ENCODE measurements around the gene HES1.

HES1 gene

DNA sequence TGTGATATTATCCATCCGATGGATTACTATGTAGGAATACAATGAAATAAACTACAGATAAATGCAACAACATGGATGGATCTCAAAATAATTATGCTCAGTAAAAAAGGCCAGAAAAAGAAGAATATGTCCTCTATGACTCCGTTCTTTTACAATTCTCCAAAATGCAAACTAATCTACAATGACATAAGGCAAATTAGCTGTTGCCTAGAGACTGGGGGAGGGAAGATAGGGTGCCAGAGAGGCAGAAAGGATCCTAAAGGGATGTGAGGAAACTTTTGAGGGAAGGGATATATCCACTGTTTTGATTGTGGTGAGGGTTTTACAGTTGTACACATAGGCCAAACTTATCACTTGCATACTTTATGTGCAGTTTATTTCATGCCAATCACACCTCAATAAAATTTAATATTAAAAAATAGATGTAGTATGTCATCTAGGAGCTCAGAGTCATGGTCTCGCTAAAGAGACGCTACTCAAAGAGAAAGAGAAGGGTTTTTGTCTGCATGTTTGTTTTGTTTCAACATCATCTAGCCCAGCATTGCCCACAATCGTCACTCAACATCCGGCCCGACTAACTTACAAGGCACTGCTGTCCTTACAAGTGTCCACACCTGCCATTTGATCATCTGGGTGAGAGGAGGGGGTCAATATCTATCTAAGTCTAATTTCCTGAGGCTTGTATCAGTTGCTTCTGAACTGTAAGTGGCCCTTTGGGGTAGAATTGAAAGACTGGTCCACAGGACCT lies 29.5 kb downstream of the HES1 start:
- in situ Hi-C loops (cut with MboI; ENCODE audit: low sequenced_read_pairs): no loop called here

DNA sequence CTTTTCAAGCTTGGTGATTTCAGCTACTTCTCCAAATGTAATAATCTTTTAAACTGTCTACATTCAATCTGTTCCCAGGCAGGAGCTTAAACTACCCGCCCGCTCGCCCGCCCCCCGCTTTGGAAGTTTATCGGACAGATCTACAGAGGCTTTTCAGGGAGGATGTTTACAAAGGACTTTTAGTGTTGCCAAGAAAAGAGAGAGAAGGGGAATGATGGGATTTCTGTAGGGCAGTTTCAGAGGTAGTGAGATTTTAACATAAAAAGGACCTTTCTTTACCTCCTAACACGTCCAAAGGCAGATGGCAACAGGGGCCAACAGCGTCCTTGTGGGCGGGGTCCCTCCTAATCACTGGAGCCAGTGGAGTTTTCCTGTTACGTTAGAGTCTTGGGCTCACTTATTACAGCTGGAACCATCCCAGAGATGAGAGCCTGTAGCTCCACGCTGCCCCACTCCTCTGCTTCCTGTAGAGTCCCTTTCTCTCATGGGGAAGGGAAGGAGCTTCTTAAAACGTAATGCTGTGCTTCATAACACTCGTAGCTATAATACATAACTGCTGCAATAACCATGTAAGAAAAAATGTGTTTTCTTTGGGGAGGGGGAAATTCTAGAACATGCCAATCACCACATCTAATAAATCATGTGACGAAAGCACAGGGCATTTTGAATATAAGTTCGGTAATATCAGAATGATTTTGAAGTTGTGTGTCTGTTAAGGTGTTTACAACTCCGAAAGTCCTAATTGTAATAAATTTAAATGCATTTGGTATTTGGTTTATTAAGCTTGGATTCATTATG lies 30.9 kb downstream of the HES1 start:
- in situ Hi-C loops (cut with MboI; ENCODE audit: low sequenced_read_pairs): no loop called here

DNA sequence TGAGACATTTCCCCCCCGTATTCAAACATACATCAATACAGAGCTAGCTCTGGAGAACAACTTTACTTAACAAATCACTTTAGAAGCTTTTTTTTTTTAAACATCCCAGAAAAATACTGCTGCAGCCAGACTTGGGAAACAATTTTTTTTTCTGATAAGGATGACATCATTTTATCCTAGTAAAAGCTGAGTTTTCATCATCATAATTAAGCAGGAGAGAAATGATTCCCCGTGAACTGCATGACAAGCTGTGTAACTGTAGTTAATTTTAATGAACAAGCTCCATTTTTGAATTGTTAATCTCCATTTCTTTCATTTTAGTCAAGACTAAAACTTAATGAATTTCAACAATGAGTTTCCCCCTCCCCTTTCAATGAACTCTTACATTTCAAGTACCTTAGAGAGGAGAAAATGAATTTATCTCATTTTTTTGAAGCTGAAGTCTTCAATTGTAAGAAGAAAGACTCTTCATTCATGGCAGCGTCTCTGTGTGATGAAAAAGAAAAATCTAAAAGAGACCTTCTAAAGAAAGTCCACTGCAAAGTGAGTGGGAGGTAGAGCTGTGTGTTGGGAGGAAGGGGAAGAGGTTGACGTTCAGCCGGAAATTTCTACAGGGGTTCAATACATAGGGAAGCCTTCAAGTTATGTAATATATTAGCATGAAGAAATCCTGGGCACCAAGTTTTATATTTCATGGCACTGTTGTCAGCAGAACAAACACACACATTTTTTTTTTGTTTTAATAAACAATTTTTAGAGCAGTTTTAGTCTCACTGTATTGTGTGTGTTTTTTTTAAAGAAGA lies 31.7 kb downstream of the HES1 start:
- in situ Hi-C loops (cut with MboI; ENCODE audit: low sequenced_read_pairs): no loop called here

DNA sequence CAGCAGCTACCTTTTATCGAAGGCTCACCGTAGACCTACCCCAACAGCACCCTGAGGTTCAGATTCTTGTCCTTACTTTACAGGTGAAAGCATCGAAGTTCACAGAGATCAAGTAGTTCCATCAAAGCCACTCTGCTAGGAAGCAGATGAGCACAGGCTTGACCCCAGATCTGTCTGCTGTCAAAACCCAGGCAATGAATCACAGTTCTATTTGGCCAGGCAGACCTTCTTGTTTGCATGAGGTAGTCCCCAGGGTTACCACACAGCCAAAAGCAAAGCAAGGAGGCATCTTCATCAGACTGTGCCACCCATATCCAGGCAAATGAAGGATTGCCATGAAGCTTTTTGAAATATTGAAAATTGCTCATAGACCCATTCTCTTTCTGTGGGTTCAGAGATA lies 33.0 kb downstream of the HES1 start:
- in situ Hi-C loops (cut with MboI; ENCODE audit: low sequenced_read_pairs): no loop called here

DNA sequence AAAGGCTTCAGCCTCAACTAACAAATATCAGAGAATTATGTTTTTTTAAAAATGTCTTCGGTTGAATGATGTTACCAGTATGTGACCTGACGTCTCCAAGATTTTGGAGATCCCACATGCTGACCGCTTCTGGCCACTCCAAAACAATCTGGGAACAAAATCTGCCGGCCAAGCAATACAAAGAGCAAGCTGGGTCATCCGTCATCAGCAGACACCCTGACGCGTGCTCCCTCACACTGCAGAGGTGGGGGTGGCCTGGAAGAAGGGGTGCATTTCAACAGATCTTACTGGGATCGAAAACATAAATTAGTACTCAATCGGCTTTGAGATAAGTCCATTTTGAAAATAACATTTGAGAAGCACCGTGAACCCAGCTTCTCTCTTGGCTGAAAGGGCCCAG lies 33.6 kb downstream of the HES1 start:
- in situ Hi-C loops (cut with MboI; ENCODE audit: low sequenced_read_pairs): no loop called here

DNA sequence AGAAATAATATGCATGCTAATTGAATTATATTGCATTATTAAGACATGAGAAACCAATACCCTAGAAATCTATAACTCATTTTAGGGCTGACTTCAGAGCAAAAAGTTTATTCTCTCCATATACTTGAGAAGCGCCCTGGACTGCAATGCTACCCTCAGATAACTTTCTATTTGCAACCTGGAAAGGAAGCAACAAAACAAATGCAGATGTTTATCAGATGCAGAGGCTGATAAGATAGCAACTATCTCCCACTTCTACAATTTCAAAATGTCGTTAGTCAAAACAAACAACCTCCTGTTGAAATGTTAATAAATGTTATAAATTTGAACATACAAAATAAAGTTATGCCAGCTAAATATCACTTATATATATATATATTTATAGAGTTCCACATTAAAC lies 34.8 kb downstream of the HES1 start:
- in situ Hi-C loops (cut with MboI; ENCODE audit: low sequenced_read_pairs): no loop called here

DNA sequence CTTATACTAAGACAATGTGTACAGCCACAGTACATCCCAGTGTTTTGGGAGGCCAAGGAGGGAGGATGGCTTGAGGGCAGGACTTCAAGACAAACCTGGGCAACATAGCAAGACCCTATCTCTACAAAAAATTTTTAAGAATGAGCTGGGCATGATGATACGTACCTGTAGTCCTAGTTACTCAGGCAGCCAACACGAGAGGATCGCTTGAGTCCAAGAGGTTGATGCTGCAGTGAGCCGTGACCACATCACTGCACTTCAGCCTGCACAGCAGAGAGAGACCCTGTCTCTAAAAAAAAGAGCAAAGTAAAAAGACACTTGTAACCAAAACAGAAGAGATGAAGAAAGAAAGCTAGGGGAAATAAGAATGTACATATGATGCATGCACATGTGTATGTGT lies 38.5 kb downstream of the HES1 start:
- in situ Hi-C loops (cut with MboI; ENCODE audit: low sequenced_read_pairs): no loop called here

DNA sequence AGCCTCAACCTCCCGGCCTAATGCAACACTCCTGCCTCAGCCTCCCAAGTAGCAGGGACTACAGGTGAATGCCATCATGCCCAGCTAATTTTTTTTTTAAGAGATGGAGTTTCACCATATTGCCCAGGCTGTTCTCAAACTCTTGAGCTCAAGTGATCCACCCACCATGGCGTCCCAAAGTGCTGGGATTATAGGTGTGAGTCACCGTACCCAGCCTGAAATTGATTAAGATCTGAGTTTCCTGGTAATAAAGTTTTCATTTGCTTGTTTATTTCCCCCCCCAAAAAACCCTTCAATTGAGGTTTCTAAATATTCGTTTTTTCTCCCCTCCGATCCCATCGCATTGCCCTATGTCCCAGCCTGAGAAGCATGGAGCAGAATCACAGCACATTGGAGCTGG lies 39.0 kb downstream of the HES1 start:
- in situ Hi-C loops (cut with MboI; ENCODE audit: low sequenced_read_pairs): no loop called here

DNA sequence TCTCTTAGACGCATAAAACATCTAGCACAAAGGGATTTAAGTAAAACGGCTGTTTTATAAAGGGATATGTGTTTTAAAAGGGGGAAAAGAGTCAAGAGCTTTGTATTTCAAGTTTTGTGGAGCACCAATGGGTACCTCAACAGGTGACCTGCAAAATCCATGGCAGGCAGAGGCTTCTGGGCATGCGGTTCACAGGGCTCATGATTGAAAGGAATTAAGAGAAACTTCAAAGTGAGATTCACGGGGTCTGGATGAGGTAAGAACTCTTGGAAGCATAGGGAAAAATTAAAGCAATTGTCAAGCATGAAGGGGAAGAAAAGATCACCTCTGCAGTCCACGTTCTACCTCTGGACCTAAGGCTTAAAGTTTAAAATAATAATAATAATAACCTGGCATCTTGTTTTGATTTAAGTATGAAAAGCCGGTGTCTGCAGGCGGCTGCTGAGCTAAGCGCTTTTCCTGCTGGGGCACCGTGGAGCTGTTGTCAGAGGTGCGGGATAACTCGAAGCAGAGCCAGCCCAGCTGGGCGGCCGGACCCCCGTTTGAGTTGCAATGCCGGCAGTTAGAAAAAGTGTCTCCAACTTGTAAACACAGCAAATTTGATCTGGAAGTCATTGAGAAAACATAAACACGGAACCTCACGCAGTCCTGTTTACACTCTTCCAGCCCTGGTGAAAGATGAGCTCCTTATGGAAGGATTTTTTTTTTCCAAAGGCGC lies 40.5 kb downstream of the HES1 start:
- in situ Hi-C loops (cut with MboI; ENCODE audit: low sequenced_read_pairs): no loop called here

DNA sequence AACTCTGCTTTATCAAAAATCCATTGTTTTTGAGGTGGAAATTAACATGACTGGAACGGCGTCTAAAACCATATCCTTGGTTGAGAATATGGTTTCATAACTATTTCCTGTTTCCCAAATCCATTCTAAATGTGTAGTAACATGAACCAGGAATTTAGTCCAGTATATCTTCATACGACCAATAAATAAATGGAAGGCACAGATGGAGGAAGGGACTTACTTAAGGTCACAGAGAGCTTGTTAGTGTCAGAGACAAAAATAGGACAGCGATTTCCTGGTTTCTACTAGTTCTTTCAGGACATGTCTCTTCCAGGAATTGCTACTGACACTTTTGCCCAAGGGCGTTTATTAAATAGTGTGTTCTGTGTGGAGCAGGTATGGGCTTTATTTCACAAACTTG lies 41.2 kb downstream of the HES1 start:
- in situ Hi-C loops (cut with MboI; ENCODE audit: low sequenced_read_pairs): no loop called here

DNA sequence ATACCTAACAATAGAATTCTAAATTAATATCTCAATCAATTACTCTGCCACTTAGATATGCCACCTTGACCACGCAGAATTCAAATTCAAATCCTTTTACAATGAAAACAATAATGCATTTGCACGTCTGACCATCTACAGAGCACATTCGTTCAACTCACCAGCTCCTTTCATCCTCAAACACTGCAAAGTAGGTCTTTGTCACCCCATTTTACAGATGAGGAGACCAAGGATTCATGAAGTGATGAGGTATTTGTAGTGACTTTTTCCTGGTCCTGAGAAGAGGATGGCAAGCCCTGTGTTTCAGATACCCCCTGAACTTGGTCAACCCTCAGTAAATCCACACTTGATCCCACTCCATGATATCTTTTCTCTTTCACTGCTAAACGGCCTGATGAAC lies 42.2 kb downstream of the HES1 start:
- in situ Hi-C loops (cut with MboI; ENCODE audit: low sequenced_read_pairs): no loop called here

DNA sequence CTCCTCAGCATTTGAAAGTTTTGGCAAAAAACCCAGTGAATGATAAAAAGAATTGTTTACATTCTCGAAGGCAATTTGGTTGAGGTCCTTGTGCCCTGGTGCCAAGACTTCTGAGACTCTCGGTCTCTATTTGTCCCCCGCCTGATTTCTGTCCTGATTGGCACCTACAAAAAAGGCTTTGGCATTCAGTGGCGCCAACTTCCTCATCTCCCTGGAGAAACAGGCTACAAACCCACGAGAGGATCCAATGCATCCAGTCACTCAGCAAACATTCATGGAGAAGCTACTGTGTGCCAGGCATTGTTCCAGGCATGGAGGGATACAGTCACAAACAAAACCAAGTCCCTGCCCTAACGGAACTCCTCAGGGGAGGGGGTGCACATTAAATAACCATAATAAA lies 42.7 kb downstream of the HES1 start:
- in situ Hi-C loops (cut with MboI; ENCODE audit: low sequenced_read_pairs): no loop called here

DNA sequence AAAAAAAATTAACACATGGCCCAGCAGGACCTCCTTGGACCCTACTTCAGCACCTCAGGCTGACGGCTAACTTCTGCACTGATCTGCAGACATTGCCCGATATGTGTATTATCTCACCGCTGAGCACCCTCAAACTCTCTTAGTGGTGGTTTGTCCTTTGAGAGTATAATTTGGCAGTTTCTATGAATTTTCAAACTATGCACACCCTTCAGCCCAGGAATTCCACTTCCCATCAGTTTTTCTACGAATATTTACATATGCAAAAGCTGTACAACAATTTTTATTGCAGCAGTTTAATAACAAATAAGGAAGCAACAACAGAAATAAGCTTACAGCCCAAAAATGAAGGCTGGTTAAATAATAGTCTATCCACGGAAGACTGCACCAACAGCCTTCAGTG lies 44.6 kb downstream of the HES1 start:
- in situ Hi-C loops (cut with MboI; ENCODE audit: low sequenced_read_pairs): no loop called here

DNA sequence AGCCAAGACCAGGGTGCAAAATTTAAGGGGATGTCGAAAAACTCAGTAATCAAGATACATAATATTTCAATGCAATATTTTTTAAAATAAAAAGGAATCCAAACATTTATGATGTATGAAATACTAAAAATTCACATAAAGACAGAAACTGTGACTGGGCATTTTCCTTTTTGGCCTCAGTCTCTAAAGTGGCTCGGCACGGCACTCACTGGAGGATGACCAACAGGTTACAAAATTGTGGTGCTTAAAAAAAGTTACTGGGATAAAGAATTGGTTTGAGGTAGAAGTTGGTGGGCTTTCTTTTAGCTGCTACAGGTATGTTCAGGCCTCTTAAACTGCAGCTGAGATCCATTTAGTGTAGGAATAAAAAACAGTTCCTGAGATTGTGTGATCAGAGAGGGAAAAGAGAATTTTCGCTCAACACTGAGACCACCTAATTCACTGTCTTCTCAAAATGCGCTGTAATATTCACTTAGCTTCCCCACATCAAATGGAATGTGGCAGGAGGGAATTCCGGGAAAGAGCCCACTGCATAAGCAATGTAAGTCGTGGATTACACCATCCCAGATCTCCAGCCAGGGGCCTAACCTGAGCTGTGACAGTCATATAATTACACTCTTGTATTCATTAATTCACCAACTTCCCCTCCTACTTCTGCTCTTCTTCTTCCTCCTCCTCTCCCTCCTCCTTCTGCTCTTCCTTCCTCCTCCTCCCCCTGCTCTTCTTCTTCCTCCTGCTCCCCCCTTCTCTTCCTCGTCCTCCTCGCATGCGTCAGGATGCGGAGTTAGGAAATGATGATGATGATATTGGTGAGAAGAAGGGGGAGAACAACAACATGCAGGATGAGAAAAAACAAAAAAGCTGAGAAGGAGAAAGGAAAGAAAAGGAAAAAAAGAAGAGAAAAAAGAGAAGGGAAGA lies 45.9 kb downstream of the HES1 start:
- in situ Hi-C loops (cut with MboI; ENCODE audit: low sequenced_read_pairs): no loop called here

DNA sequence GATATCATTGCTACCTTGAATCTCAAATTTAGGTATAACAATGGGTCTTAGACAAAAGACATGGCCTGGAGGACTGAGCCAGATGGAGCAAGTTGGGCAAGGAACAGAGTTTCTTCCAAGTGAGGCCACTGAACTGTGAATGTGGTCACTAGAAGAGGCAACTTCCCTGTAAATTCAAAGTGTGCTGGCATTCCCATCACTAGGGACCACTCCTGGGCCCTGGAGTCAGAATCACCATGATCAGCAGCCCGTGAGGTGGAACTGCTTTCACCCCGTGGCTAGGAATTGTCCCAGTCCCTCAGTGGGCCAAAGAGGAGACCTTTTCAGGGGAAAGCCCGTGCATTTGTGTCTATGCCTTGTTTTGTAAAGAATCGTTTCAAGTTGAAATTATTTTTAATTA lies 47.3 kb downstream of the HES1 start:
- in situ Hi-C loops (cut with MboI; ENCODE audit: low sequenced_read_pairs): no loop called here

DNA sequence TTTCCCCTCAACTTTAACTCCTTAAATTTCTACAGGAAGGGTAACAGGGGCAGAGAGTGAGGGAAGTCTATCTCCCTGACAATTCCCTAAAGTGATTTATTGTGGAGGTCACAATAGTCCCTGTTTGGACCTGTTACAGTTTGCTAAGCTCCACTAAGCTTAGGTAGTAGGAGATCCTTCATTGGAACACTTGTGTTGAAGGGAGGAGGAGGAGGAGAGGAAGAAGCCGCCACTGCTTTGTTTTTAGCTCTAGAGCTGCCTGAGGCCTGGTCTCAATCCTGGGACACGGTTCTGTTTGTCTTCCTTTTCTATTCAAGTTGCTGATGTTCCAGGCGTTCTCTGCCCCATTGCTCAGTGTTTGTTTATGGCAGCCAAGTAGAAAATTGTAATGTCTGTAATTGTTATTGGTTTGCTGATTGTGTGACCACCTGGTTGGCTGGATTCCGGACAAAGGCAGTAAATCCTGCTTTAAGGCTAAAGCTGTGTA lies 48.4 kb downstream of the HES1 start:
- in situ Hi-C loops (cut with MboI; ENCODE audit: low sequenced_read_pairs): no loop called here

DNA sequence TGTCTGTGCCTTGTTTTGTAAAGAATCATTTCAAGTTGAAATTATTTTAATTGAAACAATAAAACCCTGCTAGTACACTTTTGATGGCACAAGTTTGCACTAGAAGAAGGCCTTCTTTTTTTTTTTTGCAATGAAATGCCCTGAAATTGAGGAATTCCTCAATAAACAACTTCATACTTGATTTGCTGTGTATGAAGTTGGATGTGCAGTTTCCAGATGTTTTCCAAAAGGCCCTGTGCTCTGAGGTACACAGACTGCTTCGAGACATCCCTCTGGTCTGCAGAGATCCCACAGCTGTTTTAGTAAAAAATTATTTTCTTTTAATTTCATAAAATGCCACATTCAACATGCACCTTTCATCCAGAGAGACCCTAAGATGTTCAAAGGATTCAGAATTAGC lies 48.9 kb downstream of the HES1 start:
- in situ Hi-C loops (cut with MboI; ENCODE audit: low sequenced_read_pairs): no loop called here

DNA sequence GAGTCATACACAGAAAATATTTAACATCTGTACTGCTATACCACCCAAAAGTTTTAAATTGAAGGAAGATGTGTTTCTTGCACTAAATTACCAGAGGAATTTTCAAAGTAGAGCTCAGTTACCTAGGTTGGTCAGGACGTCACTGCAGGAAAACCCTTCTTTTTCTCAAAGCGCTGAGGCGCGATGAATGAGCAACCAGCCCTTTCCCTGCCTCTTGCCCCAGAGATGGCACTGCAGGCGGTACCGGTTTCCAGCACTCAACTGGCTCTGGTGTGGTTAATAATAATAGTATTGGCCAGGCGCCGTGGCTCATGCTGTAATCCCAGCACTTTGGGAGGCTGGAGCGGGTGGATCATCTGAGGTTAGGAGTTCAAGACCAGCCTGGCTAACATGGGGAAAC lies 49.3 kb downstream of the HES1 start:
- in situ Hi-C loops (cut with MboI; ENCODE audit: low sequenced_read_pairs): no loop called here

DNA sequence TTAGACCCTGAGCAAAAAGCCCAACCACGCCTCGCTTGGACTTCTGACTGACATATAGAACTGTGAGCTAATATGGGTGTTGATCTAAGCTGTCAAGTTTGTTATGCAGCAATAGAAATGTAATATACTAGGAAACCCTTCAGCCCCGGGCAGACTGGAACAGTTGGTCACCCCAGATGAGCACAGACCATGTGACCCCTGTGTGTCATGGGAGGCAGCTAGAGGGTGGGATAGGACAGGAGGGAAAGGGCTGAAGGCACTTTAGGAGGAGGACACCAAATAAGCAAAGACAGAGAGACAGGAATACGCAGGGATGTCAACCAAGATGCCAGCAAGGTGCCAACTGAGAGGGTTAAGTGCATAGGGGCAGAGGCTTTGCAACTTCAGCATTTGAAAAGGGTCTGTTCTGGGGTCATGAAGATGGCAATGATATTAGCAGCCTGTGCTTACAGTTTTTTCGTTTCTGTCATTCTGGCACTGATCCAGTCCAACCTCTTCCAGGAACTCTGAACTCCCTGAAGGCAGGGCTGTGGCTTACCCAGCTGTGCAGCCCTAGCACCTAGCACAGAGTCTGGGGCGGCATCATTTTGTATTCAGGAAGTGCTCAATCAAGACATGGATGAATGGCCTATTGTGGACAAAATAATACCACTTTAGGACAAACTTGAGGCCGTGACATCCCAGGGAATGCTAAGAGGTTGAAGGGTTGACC lies 51.4 kb downstream of the HES1 start:
- in situ Hi-C loops (cut with MboI; ENCODE audit: low sequenced_read_pairs): no loop called here
